GM18858 (cell line): ENCODE data around the gene POLR1E.
"Not testable (repeated sequence)": the region's sequence is repeated elsewhere in the genome, so short reads cannot be mapped to it uniquely, and the experiment has no call there.

Source experiments
- ATAC-seq: cut with Tn5 transposase; IDR thresholded peaks from one replicate; pipeline ENCODE4 v1.9.1; 2021; ENCODE audit not compliant: unreplicated experiment

Gene POLR1E

DNA sequence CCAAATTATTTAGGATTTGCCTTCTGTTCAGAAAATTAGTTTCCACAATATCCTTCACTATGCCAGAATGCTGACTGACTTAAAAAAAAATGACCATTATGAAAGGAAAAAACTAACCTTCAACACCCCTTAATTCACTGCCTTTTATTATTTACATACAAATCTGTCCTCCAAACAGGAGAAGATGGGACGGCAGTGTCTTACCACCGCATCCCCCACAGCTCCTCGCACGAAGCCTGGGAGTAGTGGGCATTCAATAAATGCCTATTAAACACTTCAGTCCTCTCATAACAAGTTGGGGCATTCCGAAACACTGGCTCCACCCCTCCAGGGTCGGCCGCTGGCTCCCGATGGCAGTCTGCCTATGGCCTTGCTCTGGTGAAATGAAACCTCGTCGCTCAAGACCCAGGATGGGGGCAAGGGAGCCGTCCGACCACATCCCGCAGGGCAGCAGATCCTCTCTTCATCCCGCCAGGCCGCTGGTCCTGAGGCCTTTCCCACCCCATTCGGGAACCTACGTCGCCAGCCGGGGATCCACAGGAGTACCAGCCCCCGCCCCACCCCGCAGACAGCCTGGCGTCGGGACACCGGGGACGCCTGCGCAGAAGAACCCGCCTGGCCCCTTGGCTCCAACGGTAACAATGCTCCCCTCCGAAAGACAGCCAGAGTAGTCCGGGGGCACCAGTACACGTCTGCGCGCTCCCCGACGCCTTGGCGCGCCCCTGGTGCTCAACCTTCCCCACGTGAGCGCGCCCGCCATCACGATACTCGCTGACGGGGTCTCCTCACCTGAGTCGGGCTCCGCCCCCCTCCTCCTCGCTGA lies 21.1 kb upstream of the POLR1E start:
- peak; percentile 23 for ATAC-seq

DNA sequence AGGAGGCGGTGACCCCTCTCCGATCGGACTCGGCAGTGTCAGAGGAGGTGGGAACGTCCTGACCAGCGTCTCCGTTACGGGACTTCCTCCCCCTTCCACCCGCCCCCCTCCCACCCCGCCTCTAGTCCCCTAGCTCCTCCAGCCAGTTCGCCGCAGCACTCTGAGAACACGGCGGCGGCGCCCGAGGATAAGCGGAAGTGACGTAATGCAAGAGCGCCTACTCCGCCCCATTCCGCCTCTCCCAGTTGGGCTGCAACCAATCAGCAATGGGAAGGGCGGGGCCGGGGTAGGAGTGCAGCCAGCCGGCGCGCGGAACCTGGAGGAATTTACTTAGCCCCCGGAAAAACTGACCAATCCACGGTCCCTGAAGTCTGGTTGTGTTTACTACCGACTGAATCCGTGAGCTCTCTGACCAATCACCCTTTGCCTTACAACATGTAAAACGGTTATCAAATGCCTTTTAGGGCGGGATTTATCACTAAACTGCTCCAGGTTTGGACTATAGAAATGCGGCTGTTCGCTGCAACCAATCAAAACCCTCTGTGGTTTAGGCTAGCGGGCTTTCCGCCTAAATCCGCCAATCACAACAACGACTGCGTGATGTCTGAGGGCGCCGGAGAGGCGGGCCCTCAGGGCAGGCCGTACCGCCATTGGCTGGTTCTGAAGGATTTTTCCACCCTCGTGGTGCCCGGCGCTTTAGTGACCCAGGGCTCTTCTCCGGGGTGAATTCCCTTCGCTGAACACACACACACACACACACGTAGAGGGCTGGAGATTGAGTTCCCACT lies 20.3 kb upstream of the POLR1E start, which contains the start of gene ZBTB5:
Gene ZBTB5 (minus strand): TSS at position 202 of the 788 bp plus-strand sequence. CDS start 22,899 bp downstream, outside the sequence.
- peak; percentile 83 for ATAC-seq

DNA sequence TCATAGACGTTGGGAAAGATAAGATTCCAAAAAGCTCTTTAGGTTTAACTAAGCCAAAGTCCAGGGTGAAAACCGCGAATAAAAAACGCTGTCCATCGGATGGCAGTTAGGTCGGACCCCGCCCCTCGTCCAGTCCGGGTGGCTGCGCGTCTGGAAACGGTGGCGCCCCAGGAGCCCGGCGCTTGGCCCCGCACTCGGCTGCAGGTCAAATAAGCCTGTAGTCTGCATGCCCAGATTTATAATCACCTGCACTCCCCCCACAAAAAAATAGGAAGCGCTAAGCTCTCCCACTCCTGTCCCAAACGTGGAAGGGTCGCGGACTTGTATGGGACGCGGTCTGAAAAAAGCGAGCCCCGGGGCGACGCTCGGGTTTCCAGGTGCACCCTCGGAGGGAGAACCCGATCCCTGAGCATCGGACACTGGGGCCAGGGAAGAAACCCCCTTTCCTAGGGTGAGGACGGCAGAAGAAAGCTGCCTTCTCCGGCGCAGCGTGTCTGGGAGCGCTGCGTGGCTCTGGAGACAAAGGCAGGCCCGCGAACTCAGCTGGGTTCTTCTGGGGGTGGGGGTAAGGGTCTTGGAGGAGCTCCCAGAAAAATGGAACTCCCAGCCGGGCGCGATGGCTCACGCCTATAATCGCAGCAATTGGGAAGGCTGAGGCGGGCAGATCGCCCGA lies 19.6 kb upstream of the POLR1E start:
- ATAC-seq: no peak

DNA sequence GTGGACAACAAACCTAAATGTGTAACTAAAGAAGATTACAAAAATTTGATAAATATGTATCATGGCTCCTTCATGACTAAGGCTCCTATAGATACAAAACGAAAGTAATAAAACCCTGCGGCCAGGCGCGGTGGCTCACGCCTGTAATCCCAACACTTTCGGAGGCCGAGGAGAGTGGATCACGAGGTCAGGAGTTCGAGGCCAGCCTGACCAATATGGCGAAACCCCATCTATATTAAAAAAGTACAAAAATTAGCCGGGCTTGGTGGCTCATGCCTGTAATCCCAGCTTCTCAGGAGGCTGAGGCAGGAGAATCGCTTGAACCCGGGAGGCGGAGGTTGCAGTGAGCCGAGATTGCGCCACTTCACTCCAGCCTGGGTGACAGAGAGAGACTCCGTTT lies 18.2 kb upstream of the POLR1E start:
- ATAC-seq: not testable (repeated sequence)

DNA sequence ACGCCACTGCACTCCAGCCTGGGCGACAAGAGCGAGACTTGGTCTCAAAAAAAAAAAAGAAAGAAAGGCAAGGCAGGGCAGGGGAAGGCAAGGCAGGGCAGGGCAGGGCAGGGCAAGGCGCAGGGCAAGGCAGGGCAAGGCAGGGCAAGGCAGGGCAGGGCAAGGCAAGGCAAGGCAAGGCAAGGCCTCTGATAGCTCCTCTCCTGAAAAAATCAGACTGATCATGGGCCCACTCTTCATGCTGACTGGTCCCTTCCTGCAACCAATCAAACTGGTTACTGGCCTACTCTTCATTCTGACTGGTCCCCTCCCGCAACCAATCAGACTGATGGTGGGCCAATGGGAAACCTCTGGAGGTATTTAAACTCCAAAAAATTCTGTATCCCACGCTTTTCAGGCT lies 17.1 kb upstream of the POLR1E start:
- ATAC-seq: no peak

DNA sequence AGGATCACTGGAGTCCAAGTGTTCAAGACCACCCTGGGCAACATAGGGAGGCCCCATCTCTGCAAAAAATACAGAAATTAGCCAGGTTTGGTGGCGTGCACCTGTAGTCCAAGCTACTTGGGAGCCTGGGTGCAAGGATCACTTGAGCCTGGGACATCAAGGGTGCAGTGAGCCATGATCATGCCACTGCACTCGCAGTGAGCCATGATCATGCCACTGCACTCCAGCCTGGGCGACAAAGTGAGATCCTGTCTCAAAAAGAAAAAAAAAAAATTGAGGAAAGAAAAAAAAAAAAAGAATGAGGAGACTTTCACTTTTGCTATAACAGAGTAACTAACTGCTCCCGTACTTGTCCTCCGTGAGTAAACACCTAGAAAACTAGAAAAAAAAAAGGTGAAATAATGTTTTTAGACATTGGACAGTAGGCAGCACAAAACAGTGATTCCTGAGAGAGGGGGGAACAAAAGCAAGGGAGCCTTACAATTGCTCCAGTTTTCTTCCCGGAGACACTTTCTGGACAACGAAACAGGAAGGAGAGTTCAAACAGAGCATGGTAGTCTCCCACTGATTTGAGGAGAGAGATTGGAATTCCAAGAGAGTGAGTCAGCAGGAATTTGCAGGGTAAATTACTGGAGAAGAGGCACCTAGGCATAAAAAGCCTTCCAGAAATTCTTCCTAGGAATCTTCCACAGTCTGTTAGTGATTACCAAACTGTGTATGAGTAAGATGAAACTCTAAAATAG lies 13.6 kb upstream of the POLR1E start:
- no peak for ATAC-seq

DNA sequence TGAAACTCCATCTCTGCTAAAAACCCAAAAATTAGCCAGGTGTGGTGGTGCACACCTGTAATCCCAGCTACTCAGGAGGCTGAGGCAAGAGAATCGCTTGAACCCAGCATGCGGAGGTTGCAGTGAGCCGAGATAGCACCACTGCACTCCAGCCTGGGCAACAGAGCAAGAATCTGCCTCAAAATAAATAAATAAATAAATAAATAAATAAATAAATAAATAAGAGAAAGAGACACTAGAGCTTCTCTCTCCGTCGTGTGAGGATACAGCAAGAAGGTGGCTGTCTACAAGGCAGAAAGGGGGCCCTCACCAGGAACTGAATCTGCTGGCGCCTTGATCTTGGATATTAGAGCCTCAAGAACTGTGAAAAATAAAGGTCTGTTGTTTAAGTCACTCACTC lies 11.8 kb upstream of the POLR1E start:
- not testable (repeated sequence) for ATAC-seq

DNA sequence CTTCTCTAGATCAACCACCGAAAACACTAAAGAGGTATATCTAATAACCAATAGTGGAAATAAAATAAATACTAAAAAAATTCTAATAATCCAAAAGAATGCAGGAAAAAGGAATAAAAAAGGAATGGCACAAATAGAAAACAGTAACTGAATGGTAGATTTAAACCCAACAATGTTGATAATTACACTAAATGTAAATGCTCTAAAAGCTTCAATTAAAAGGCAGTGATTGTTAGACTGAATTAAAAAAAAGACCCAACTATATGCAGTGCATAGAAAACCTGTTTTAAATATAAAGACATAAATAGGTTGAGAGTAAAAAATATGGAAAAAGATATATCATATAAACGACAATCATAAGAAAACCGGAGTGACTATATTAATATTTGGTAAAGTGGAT lies 11.3 kb upstream of the POLR1E start:
- no peak for ATAC-seq

DNA sequence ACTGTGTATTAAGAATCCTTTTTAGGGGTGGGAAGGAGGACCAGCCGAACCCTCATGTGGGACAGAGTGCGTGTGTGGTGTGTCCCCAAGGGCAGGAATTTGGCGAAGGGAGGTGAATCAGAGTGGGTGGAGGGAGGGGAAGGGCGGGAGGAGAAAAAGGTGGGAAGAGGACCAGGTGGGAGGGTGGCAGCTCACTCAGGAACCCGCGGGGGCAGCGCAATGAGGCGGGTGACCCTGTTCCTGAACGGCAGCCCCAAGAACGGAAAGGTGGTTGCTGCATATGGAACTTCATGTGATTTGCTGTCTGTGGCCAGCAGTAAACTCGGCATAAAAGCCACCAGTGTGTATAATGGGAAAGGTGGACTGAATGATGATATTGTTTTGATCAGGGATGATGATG lies 8.8 kb upstream of the POLR1E start:
- ATAC-seq: no peak

DNA sequence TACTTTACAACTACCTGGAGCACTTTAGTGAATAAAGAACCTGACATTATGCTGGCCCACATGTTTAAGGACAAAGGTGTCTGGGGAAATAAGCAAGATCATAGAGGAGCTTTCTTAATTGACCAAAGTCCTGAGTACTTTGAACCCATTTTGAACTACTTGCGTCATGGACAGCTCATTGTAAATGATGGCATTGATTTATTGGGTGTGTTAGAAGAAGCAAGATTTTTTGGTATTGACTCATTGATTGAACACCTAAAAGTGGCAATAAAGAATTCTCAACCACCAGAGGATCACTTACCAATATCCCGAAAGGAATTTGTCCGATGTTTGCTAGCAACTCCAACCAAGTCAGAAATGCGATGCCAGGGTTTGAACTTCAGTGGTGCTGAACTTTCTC lies 8.3 kb upstream of the POLR1E start:
- not testable (repeated sequence) for ATAC-seq

DNA sequence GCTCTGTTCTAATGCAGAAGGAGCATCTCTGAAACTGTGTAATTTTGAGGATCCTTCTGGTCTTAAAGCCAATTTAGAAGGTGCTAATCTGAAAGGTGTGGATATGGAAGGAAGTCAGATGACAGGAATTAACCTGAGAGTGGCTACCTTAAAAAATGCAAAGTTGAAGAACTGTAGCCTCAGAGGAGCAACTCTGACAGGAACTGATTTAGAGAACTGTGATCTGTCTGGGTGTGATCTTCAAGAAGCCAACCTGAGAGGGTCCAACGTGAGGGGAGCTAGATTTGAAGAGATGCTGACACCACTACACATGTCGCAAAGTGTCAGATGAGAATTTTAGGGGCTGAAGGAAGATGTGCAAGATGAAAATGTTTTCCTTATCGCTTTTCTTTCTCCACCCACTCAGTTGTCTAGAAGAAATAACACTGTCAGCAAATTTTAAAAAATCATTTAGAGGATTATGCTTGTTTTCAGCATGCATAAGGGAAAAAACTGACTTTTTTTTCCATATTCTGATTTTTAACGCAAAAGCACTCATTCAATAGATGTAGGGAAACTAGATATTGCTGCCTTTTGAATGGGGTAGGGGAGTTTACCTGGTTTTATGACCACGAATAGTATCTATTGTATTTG lies 7.6 kb upstream of the POLR1E start:
- ATAC-seq: not testable (repeated sequence)

DNA sequence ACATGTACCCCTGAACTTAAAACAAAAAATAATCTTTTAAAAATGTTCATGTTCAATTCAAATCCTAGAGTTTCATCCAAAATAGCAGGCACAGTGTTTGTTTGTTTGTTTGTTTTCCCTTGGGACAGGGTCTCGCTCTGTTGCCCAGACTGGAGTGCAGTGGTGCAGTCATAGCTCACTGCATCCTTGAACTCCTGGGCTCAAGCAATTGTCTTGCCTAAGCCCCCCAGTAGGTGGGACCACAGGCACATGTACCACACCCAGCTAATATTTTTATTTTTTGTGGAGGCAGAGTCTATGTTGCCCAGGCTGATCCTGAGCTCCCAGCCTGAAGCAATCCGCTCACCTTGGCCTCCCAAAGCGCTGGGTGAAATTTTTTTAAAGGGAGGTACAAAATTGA lies 5.0 kb upstream of the POLR1E start:
- ATAC-seq: no peak

DNA sequence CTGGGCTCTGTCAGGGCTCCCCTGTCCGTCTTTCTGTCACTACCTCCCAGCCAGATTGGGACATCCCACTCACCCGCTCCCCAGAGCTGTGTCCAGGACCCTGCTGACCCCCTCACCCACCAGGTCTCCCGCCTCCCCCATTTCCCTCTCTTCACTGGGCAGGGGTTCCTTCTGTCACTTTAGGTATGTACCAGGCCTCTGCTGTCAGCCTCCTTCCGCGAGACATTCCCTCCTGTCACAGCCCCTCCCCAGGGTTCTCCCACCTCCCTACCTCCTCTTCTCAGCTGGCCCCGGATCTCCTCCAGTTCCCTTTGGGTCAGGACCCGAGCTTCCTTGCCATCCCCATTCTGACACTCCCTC lies 488 bp downstream of the POLR1E start:
- no peak for ATAC-seq

DNA sequence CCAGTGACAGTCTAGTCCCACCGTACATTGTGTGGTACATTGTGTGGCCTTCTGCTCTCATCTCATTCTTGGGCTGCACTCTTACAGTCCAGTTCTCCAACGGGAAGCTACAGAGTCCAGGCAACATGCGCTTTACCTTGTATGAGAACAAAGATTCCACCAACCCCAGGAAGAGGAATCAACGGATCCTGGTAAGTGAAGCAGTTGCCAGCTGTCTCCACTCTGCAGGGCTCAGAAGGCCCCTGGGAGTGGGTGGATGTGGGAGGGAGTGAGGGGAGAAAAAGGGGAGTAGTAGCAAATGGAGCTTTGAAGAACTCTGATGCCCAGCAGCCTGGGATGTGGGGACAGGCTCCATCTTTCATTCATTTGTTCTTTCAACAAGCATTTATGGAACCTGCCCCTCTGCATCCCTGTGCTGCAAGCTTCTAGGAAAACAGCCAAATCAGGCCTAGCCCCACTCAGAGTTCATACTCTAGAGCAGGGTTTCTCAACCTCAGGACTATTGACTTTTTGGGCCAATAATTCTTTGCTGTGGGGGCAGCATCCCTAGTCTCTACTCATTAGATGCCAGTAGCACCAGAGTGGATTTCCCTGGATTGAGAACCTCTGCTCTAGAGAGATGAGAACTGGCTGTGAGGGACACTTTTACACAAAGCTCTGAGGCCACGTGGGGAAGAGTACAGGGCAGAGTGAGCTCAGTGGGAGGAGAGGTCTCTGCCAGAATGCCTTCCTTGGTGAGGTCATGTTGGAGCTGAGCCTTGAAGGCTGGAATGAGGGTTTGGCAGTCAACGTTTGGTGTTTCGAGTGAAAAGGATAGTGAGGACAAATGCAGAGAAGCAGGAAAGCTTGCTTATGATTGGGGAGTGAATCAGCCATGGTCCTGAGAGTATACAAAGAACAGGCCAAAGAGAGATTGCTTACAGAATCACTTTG lies 1.1 kb downstream of the POLR1E start:
- no peak for ATAC-seq

DNA sequence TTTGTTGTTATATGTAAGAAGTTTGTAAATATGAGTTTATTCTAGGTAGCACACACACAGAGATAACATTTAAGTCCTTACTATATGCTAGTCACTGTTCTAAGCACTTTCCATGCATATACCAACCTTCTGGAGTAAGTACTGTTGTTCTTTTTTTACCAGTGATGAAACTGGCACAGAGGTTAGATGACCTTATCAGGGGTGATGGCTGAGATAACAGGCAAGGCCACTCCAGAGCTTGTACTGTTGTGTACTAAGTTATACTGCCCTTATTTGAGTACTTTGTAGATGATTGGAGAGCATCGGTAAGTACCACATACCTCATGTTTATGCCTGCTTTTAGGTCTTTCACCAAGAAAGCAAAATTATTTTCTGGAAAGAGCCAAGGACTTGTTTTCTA lies 6.2 kb downstream of the POLR1E start:
- no peak for ATAC-seq

DNA sequence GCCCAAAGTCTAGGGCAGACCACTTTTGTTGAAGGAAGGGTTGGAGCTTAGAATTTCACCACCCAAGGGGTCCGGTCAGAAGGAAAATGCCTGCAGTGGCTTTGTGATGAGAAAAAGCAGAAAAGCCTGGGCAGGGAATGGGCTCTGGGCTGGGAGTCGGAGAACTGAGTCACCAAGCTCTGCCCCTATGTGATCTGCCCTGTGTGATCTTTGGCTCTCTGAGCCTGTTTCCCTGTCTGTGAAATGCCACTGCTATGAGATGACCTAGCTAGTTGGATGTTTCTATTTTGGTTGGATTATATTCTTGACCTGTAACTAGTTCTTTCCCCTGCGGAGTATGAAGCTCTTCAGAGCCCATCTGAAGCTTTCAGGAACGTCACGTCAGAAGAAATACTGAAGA lies 9.8 kb downstream of the POLR1E start:
- ATAC-seq: no peak

DNA sequence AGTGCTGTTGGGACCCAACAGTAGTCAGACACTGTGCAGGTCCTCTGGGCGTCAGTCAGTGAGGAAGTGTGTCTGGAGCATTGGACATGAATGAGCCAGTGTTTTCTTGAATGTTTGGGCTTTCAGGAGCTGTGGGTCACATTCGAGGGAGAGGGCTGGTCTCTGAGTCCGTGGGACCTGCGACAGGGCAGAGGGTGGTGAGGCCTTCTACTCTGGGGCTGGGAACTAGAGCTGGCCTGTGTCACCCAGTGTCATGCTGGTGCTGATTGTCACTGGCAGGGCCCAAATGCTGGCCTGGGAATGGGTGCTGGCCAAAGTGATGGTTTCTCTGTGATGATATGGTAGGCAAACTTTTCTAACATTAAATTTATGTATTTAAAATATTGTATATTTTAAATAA lies 10.3 kb downstream of the POLR1E start:
- ATAC-seq: no peak

DNA sequence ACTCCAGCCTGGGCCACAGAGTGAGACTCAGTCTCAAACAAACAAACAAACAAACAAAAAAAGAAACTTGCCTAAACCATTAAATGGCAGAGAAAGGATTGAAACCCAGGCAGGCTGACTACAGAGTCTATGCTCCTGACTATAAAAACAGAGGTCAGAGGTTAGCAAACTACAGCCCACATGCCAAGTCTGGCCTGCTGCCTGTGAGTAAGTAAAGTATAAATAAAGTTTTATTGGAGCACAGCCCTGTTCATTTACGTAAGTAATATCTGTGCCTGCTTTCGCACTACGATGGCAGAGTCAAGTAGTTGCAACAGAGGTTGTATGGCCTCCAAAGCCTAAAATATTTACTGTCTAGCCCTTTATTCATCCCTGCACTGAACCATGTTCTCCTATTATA lies 11.6 kb downstream of the POLR1E start:
- ATAC-seq: no peak

DNA sequence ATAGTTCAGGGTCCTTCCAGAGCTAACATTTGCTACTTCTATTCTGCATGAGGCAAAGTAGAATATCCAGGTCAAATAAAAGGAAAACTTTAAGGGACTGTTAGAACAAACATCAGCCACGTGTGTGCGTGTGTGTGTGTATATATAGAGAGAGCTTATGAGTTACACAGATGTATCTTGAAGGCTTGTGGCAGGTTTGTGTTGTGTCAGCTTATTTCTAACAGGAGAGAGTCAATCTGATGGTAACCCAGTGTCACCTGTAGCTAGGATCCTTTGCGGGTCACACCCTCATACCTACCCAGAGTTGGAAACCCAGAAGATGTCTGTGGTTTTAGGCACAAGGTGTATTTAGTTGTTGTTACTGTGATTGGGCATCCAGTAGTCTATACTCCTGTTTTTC lies 12.7 kb downstream of the POLR1E start:
- ATAC-seq: no peak

DNA sequence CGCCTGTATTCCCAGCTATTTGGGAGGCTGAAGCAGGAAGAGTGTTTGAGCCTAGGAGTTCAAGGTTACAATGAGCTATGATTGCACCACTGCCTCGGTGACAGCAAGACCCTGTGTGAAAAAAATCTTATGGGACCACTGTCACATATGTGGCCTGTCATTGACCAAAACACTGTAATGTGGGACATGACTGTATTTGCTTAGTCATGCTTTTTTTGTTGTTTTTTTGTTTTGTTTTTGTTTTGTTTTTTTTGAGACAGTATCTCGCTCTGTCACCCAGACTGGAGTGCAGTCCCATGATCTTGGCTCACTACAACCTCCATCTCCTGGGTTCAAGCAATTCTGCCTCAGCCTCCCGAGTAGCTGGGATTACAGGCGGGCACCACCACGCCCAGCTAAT lies 13.5 kb downstream of the POLR1E start:
- no peak for ATAC-seq
